Measurements from ENCODE around the gene IFNG.

IFNG gene

DNA sequence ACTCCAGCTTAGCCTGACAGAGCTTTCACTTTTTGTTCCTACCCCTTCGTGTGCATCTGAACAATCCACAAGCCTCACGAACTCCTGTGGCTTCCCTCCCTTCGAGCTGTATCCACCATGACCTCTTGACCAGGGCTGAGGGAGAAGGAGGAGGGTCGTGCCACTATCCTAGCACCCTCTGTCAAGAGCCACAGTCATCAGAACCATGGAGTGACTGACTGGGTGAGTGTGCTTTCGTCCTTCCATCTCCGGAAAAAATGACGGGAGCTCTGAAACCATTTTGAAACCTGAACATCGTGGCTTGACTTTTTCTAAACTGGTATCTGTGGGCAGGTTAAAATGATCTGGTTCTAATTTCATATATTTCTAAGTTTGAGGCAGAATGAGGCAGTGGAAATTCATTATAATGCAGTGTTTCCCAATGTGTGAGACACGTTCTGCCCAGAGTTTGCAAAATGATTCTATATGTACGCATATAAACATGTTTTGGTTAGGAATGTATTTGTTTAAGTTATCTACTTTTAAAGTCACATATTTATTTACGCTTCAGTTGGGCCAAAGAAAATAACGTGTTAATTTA lies 39.1 kb upstream of the IFNG start:
- TF ChIP-seq, protein P1, sequence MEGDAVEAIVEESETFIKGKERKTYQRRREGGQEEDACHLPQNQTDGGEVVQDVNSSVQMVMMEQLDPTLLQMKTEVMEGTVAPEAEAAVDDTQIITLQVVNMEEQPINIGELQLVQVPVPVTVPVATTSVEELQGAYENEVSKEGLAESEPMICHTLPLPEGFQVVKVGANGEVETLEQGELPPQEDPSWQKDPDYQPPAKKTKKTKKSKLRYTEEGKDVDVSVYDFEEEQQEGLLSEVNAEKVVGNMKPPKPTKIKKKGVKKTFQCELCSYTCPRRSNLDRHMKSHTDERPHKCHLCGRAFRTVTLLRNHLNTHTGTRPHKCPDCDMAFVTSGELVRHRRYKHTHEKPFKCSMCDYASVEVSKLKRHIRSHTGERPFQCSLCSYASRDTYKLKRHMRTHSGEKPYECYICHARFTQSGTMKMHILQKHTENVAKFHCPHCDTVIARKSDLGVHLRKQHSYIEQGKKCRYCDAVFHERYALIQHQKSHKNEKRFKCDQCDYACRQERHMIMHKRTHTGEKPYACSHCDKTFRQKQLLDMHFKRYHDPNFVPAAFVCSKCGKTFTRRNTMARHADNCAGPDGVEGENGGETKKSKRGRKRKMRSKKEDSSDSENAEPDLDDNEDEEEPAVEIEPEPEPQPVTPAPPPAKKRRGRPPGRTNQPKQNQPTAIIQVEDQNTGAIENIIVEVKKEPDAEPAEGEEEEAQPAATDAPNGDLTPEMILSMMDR (IDR thresholded peaks at IDR 0.05; ENCODE audit: control extremely low read depth, extremely low read depth, low read depth, missing control alignments), result no peak
- ChIA-PET POLR2A (no interaction called here), CTCF (no interaction called here)
- DNase-seq (ENCODE audit: extremely low spot score), result no peak

DNA sequence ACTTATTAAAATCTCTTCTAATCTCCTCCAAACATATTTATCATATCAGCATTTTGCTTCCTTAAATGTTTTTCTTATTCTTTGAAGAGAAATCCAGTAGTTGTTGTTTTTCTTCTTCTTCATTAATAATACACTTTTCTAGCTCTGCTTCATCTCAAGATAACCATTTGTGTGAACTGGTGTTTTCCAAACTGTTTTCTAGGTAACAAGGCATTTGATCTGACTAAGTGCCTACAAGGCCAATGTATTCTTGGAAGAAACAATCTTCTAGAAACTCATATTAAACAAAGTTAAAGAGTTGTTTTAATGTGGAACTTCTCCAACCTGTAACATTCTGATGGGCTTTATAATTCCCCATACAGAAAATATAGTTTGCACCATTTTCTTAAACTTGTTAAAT lies 30.8 kb upstream of the IFNG start:
- DNase-seq (ENCODE audit: extremely low spot score), result no peak
- ChIA-PET POLR2A (no interaction called here), CTCF (interaction anchor here (1.7 to 2.5 kb wide), 2 partner anchors 33 to 150 kb away, joined by 6 to 10 read pairs; no protein-coding TSS in a partner anchor)
- TF ChIP-seq, protein P1 (IDR thresholded peaks at IDR 0.05; ENCODE audit: control extremely low read depth, extremely low read depth, low read depth, missing control alignments), result no peak

DNA sequence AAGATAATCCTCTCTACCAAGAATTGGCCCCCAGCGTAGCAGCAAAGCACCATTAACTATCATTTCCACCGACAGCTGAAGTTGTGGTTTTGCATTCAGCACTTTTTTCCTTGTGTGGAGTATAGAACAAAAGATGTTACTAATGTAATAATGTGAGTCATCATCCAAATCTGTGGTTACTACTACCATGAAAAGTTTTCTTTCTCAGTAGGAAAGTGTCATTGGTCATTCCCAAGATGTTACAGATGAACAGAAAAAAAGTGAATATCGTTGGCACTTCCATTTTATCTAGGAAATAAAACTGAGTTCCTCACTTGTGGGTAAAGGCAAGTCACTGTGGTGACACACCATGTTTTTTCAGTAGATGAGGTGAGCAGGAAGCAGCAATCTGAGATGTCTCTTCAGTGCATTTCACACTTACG lies 30.3 kb upstream of the IFNG start:
- POLR2A ChIA-PET, result no interaction called here
- no peak for DNase-seq (ENCODE audit: extremely low spot score)
- TF ChIP-seq, protein P1 (IDR thresholded peaks at IDR 0.05; ENCODE audit: control extremely low read depth, extremely low read depth, low read depth, missing control alignments), result no peak
- CTCF ChIA-PET, result interaction anchor here (1.7 kb wide), 1 partner anchor 150 kb away, joined by 6 read pairs; no protein-coding TSS in a partner anchor

DNA sequence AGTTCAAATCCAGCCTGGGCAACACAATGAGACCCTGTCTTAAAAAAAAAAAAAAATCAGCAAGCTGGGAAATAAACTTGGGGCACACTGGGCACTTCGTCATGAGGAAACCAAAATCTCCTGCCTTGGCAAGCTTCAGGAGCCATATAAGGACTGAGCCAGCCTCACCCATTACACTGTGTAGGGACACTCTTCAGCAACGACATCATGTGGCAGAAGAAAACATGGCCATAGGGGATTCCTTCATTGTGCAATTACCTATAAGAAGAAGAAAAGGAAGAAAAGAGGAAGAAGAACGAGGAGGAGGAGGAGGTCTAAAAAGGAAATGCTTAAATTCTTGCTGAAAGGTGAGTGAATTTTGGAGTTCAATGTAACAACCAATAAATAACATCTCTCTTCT lies 26.1 kb upstream of the IFNG start:
- TF ChIP-seq, protein P1 (IDR thresholded peaks at IDR 0.05; ENCODE audit: control extremely low read depth, extremely low read depth, low read depth, missing control alignments), result no peak
- ChIA-PET POLR2A (no interaction called here), CTCF (interaction anchor here (1.0 kb wide), 1 partner anchor 12 kb away, joined by 3 read pairs; no protein-coding TSS in a partner anchor)
- no peak for DNase-seq (ENCODE audit: extremely low spot score)

DNA sequence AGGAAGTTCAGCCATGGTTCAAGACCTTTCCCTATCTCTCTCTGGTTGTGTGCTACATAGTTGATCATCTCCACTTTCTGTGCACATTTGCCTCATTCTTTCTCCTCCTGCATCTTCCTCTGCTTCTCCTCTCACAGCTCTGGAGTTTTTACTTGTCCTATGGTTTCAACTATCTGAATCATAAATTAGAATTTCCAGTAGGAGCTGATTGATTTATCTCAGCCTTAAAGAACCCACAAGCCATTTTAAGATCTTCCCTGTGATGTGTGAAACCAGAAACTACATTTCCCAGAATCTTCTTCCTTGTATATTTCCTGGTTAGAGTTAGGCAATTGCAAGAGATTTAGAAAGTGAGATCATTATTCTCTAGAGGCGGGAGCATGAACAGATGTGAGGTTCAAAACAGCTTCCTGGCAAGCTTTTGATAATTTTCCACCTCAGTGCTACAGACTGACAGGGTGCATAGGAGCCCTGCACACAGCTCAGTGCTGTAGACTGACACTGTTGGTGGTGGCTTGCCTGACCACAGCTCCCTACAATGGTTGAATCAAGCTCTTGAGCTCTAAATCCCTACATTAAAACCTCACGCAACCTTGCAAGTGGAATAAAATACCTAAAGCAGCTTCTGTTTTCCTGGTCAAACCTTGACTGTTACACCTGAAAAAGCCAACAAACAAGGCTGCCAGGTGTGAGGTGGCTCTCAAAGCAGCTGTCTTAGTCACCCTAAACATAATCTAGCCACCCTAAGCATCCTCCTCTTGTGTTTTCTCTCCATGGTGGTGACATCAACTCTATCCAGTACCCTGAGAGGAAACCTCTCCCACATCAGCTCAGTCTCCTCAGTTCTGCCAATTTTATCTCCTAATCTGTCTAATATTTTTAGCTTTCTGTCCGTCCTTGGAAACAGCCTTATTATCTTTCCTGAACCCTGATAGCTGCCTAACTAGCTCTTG lies 21.5 kb upstream of the IFNG start:
- TF ChIP-seq, protein P1 (IDR thresholded peaks at IDR 0.05; ENCODE audit: control extremely low read depth, extremely low read depth, low read depth, missing control alignments), result no peak
- ChIA-PET CTCF (interaction anchor here (1.3 to 2.9 kb wide), 3 partner anchors 15 to 120 kb away, joined by 3 to 8 read pairs (median 5); no protein-coding TSS in a partner anchor), POLR2A (no interaction called here)
- no peak for DNase-seq (ENCODE audit: extremely low spot score)

DNA sequence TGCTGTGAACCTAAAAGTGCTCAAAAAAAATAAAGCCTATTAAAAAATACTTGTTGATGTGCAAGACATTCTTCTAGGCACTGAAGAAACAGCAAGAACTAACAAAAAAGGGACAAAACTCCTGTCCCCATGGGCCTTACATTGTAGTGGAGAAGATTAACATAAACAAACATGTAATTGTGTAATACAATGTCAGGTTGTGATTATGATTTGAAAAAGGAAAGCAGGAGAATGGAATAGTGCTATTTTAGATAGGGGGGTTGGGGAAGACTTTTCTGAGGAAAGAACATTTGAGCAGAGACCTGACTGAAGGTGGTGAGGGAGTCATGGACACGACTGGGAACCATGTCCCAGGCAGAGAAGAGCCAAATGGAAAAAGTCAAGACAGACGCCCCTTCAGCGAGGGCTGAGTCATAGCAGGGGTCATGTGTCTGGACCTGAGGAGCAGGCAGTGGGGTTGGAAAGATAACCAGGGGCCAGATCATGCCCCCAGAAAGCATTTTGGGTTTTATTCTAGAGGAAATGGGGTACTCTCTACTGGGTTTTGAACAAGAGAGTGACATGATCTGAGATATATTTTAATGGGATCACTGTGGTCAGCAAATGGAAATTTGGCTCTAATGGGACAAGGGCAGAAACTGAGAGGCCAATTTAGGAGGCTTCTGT lies 19.4 kb upstream of the IFNG start:
- TF ChIP-seq, protein P1 (IDR thresholded peaks at IDR 0.05; ENCODE audit: control extremely low read depth, extremely low read depth, low read depth, missing control alignments), result no peak
- CTCF ChIA-PET, result interaction anchor here (1.0 to 2.9 kb wide), 2 partner anchors 21 to 62 kb away, joined by 3 to 8 read pairs; no protein-coding TSS in a partner anchor
- no peak for DNase-seq (ENCODE audit: extremely low spot score)
- POLR2A ChIA-PET, result no interaction called here
